ENCODE measurements around the gene URB2. TPM values are rescaled to one million over a fixed set of nuclear protein-coding genes. Genes with fewer than 3 reads are reported as not detected.

The URB2 gene
- total and polyA plus RNA-seq, 4 experiments from 2014 or later: 3.5 to 9.4 (median 7.9) TPM

DNA sequence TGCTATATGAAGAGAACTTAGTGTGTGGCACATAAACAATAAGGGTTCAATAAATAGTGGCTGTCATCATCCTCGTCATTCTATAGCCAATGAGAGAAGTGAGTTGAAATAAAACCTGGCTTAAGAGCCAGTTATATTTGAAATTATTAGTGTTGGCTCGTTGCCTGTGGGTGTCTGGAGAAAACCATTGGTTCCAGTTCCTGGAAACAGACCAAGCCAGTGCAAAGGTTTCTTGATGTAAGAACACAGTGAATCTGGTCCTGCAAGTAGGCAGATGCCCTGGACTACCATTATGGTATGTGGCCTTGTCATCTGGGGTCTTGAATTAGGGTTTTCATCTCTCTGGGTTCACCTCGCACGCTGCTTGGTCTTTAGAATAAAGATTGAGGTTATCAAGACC is 43.3 kb downstream of the URB2 start:
- no peak overlapping the region for H3K4me3 ChIP-seq (ENCODE audit: low read length in 2 of 2)
- H3K9me3 Mint-ChIP-seq: no peaks in the 10 kb centered on the region
- H3K36me3 ChIP-seq (ENCODE audit: insufficient read depth, low read length): no peaks in the 10 kb centered on the region
- DNase-seq: no peak
- H3K36me3 Mint-ChIP-seq: peaks cover 0 to 19% of the 10 kb centered on the region in 2 donors
- H3K27ac Mint-ChIP-seq: no peak overlapping the region
- intact Hi-C loops (cut with micrococcal nuclease): no loop called here
- H3K4me1 ChIP-seq (ENCODE audit: insufficient read depth, low read length): peaks cover 6% of the 10 kb centered on the region
- H3K27me3 Mint-ChIP-seq: no peaks in the 10 kb centered on the region
- H3K27me3 ChIP-seq (ENCODE audit: insufficient read depth, low read length): no peaks in the 10 kb centered on the region
- no peak overlapping the region for H3K27ac ChIP-seq (ENCODE audit: low read depth, low read length)
- no peaks in the 10 kb centered on the region for H3K9me3 ChIP-seq (ENCODE audit: control insufficient read depth in 1 of 2, low read length in 2 of 2)
- ChIA-PET CTCF (ENCODE audit: partially characterized antibody) (no interaction called here), POLR2A (ENCODE audit: partially characterized antibody) (no interaction called here)
- H3K4me3 Mint-ChIP-seq: no peak overlapping the region
- H3K4me1 Mint-ChIP-seq: peaks cover 0 to 6% (median 0%) of the 10 kb centered on the region in 4 donors

DNA sequence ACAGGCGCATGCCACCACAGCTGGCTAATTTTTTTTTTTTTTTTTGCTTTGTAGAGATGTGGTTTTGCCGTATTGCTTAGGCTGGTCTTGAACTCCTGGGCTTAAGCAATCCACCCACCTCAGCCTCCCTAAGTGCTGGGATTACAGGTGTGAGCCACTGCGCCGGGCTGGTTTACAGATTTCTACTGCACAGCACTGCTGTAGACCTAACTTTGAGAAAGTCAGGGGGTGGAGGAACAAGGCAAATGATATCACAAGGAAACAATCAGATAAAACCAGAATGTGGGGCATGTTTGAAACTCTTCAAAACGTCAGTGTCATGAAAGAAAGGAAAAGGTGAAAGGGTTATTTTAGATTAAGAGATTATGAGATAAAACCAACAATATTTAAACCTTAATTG is 45.3 kb downstream of the URB2 start:
- no peaks in the 10 kb centered on the region for H3K4me1 ChIP-seq (ENCODE audit: insufficient read depth, low read length)
- H3K36me3 ChIP-seq (ENCODE audit: insufficient read depth, low read length): no peaks in the 10 kb centered on the region
- H3K36me3 Mint-ChIP-seq: peaks cover 0 to 19% of the 10 kb centered on the region in 2 donors
- intact Hi-C loops (cut with micrococcal nuclease): no loop called here
- no peaks in the 10 kb centered on the region for H3K27me3 ChIP-seq (ENCODE audit: insufficient read depth, low read length)
- H3K4me3 Mint-ChIP-seq: no peak overlapping the region
- ChIA-PET CTCF (ENCODE audit: partially characterized antibody) (interaction anchor here (1.2 to 1.8 kb wide), 2 partner anchors 10 to 12 kb away, joined by 3 to 7 read pairs; no protein-coding TSS in a partner anchor), POLR2A (ENCODE audit: partially characterized antibody) (no interaction called here)
- H3K4me1 Mint-ChIP-seq: peaks cover 0 to 6% (median 0%) of the 10 kb centered on the region in 4 donors
- no peaks in the 10 kb centered on the region for H3K9me3 ChIP-seq (ENCODE audit: control insufficient read depth in 1 of 2, low read length in 2 of 2)
- peaks cover 0 to 2% of the 10 kb centered on the region in 2 donors for H3K27me3 Mint-ChIP-seq
- H3K27ac ChIP-seq (ENCODE audit: low read depth, low read length): no peak overlapping the region
- no peak for DNase-seq
- H3K4me3 ChIP-seq (ENCODE audit: low read length in 2 of 2): no peak overlapping the region
- no peaks in the 10 kb centered on the region for H3K9me3 Mint-ChIP-seq
- peak overlapping the region in 1 of 7 donors; percentile 8 for H3K27ac Mint-ChIP-seq

DNA sequence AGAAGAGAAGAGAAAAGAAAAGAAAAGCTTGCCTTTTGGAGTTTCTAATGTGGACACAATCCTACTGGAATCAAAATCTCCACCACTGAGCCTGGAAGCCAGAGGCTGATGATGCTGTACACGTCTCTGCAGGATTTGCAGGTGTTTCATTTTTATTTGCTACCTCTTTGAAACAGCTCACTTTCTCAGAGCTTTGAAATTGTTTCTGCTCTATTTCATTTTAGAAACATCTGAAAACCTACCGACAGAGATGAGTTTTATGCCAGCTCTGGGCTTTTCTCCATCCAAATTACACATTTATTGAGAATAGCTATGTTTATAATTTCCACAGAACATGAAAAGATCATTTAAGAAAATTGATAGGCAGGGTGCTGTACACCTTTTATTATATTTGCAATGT is 46.2 kb downstream of the URB2 start:
- peaks cover 0 to 6% (median 0%) of the 10 kb centered on the region in 4 donors for H3K4me1 Mint-ChIP-seq
- H3K9me3 Mint-ChIP-seq: no peaks in the 10 kb centered on the region
- Histone ChIP-seq H3K4me3 (ENCODE audit: low read length in 2 of 2) (no peak overlapping the region), H3K9me3 (ENCODE audit: control insufficient read depth in 1 of 2, low read length in 2 of 2) (no peaks in the 10 kb centered on the region), H3K27me3 (ENCODE audit: insufficient read depth, low read length) (no peaks in the 10 kb centered on the region), H3K27ac (ENCODE audit: low read depth, low read length) (no peak overlapping the region), H3K36me3 (ENCODE audit: insufficient read depth, low read length) (no peaks in the 10 kb centered on the region), H3K4me1 (ENCODE audit: insufficient read depth, low read length) (no peaks in the 10 kb centered on the region)
- H3K27me3 Mint-ChIP-seq: peaks cover 0 to 2% of the 10 kb centered on the region in 2 donors
- intact Hi-C loops (cut with micrococcal nuclease): no loop called here
- no peak for DNase-seq
- ChIA-PET CTCF (ENCODE audit: partially characterized antibody) (interaction anchor here (1.2 to 2.0 kb wide), 3 partner anchors 11 to 15 kb away, joined by 3 to 10 read pairs (median 3); no protein-coding TSS in a partner anchor), POLR2A (ENCODE audit: partially characterized antibody) (no interaction called here)
- H3K27ac Mint-ChIP-seq: no peak overlapping the region
- peaks cover 0 to 19% of the 10 kb centered on the region in 2 donors for H3K36me3 Mint-ChIP-seq
- H3K4me3 Mint-ChIP-seq: no peak overlapping the region

DNA sequence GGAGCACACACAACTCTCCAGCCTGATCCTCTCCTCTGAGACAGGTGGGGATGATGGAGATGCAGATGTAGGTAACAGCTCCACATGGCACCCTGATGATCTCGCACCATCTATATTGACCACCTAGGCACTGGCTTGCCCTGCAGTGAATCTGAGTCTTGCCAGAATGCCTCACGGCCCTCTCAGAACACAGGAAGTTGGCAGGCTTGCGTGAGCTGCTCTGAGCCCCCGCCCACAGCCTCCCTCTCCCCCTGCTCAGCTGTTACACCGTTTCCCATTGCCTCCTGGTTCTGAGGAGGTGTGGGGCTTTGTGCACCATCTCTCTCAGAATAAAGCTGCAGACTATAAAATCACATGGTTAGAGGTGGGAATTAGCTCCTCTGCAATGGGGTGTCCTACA is 48.0 kb downstream of the URB2 start:
- CTCF ChIA-PET (ENCODE audit: partially characterized antibody): no interaction called here
- H3K36me3 Mint-ChIP-seq: peaks cover 0 to 8% of the 10 kb centered on the region in 2 donors

DNA sequence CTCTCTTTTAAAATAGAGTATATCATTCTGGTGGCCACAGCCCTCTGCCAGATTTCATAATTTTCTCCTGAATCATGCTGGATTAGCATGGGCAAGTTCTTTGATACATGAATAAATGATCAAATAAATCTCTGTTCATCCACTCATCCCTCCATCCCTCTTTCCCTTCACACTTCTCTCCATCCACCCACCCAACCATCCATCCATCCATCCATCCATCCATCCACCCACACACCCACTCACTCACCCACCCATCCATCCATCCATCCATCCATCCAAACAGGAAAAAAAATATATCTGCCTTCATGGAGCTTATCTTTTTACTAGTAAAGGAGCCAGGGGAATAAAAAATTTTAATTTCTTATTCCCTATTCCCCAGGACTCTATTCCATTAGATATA is 49.3 kb downstream of the URB2 start:
- DNase-seq: no peak
- intact Hi-C loops (cut with micrococcal nuclease): no loop called here
- Histone ChIP-seq H3K4me1 (ENCODE audit: insufficient read depth, low read length) (no peaks in the 10 kb centered on the region), H3K4me3 (ENCODE audit: low read length in 2 of 2) (no peak overlapping the region), H3K27ac (ENCODE audit: low read depth, low read length) (no peak overlapping the region), H3K9me3 (ENCODE audit: control insufficient read depth in 1 of 2, low read length in 2 of 2) (no peaks in the 10 kb centered on the region), H3K27me3 (ENCODE audit: insufficient read depth, low read length) (no peaks in the 10 kb centered on the region), H3K36me3 (ENCODE audit: insufficient read depth, low read length) (no peaks in the 10 kb centered on the region)
- H3K4me3 Mint-ChIP-seq: no peak overlapping the region
- POLR2A ChIA-PET (ENCODE audit: partially characterized antibody): no interaction called here
- H3K27me3 Mint-ChIP-seq: peaks cover 0 to 2% of the 10 kb centered on the region in 2 donors
- peaks cover 0 to 6% (median 0%) of the 10 kb centered on the region in 4 donors for H3K4me1 Mint-ChIP-seq
- CTCF ChIA-PET (ENCODE audit: partially characterized antibody): interaction anchor here (1.4 kb wide), 1 partner anchor 14 kb away, joined by 4 read pairs; no protein-coding TSS in a partner anchor
- no peaks in the 10 kb centered on the region for H3K9me3 Mint-ChIP-seq
- peaks cover 0 to 5% of the 10 kb centered on the region in 2 donors for H3K36me3 Mint-ChIP-seq
- H3K27ac Mint-ChIP-seq: no peak overlapping the region

More for the DNA sequence above, 48.0 kb downstream of the URB2 start:
- no peaks in the 10 kb centered on the region for H3K9me3 Mint-ChIP-seq
- H3K27me3 Mint-ChIP-seq: peaks cover 0 to 2% of the 10 kb centered on the region in 2 donors
- Histone ChIP-seq H3K27ac (ENCODE audit: low read depth, low read length) (no peak overlapping the region), H3K4me1 (ENCODE audit: insufficient read depth, low read length) (no peaks in the 10 kb centered on the region), H3K4me3 (ENCODE audit: low read length in 2 of 2) (no peak overlapping the region), H3K27me3 (ENCODE audit: insufficient read depth, low read length) (no peaks in the 10 kb centered on the region), H3K9me3 (ENCODE audit: control insufficient read depth in 1 of 2, low read length in 2 of 2) (no peaks in the 10 kb centered on the region), H3K36me3 (ENCODE audit: insufficient read depth, low read length) (no peaks in the 10 kb centered on the region)
- peaks cover 0 to 6% (median 0%) of the 10 kb centered on the region in 4 donors for H3K4me1 Mint-ChIP-seq
- POLR2A ChIA-PET (ENCODE audit: partially characterized antibody): no interaction called here
- no peak overlapping the region for H3K4me3 Mint-ChIP-seq
- H3K27ac Mint-ChIP-seq: no peak overlapping the region
- intact Hi-C loops (cut with micrococcal nuclease): no loop called here
- DNase-seq: no peak

DNA sequence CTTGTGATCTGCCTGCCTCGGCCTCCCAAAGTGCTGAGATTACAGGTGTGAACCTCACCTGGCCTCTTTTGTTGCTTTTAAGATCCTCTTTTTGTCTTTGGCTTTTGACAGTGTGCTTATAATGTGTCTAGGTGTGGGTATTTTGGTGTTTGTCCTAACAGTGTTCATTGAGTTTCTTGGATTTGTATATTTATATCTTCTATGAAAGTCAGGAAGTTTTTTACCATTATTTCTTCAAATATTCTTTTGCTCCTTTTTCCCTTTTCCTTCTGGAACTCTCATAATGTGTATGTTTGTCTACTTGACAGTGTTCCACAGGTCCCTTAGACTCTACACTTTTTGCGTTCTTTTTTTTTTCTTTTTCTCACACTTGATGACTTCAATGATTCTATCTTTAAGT is 59.1 kb downstream of the URB2 start:
- no peak overlapping the region for H3K4me3 Mint-ChIP-seq
- peaks cover 4 to 19% of the 10 kb centered on the region in 2 donors for H3K27me3 Mint-ChIP-seq
- H3K36me3 Mint-ChIP-seq: peaks cover 4 to 13% of the 10 kb centered on the region in 2 donors
- ChIA-PET POLR2A (ENCODE audit: partially characterized antibody) (no interaction called here), CTCF (ENCODE audit: partially characterized antibody) (no interaction called here)
- H3K9me3 Mint-ChIP-seq: peaks cover 2 to 31% (median 18%) of the 10 kb centered on the region in 8 donors
- H3K36me3 ChIP-seq (ENCODE audit: insufficient read depth, low read length): no peaks in the 10 kb centered on the region
- intact Hi-C loops (cut with micrococcal nuclease): no loop called here
- no peaks in the 10 kb centered on the region for H3K4me1 ChIP-seq (ENCODE audit: insufficient read depth, low read length)
- no peaks in the 10 kb centered on the region for H3K4me1 Mint-ChIP-seq
- DNase-seq: no peak
- no peak overlapping the region for H3K4me3 ChIP-seq (ENCODE audit: low read length in 2 of 2)
- no peaks in the 10 kb centered on the region for H3K9me3 ChIP-seq (ENCODE audit: control insufficient read depth in 1 of 2, low read length in 2 of 2)
- no peak overlapping the region for H3K27ac Mint-ChIP-seq
- no peak overlapping the region for H3K27ac ChIP-seq (ENCODE audit: low read depth, low read length)
- H3K27me3 ChIP-seq (ENCODE audit: insufficient read depth, low read length): no peaks in the 10 kb centered on the region

DNA sequence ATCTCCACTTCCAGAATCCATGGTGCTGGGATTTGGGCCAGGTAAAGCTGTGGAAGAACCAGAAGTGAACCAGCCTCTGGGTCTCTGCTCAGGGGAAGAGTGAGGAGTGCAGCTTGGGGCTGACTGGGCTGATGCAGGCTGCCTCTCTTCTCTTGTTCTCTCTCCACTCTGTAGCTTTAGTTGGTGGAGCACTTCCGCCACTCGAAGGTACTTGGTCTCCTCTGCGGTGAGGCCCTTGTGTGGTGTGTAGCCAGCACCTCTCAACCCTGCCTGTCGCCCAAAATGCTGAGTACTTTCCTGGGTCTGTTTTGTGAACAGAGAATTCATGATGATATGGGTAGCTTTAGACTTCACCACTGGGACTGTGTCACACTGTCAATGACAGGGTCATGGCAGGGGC is 63.2 kb downstream of the URB2 start:
- H3K36me3 Mint-ChIP-seq: peaks cover 4 to 13% of the 10 kb centered on the region in 2 donors
- H3K4me3 ChIP-seq (ENCODE audit: low read length in 2 of 2): no peak overlapping the region
- no peaks in the 10 kb centered on the region for H3K36me3 ChIP-seq (ENCODE audit: insufficient read depth, low read length)
- H3K4me1 Mint-ChIP-seq: peaks cover 1 to 6% (median 4%) of the 10 kb centered on the region in 4 donors
- intact Hi-C loops (cut with micrococcal nuclease): no loop called here
- H3K27ac Mint-ChIP-seq: no peak overlapping the region
- no peaks in the 10 kb centered on the region for H3K9me3 ChIP-seq (ENCODE audit: control insufficient read depth in 1 of 2, low read length in 2 of 2)
- H3K9me3 Mint-ChIP-seq: peaks cover 2 to 21% (median 15%) of the 10 kb centered on the region in 8 donors
- H3K4me3 Mint-ChIP-seq: no peak overlapping the region
- no peaks in the 10 kb centered on the region for H3K27me3 ChIP-seq (ENCODE audit: insufficient read depth, low read length)
- no peak for DNase-seq
- ChIA-PET CTCF (ENCODE audit: partially characterized antibody) (no interaction called here), POLR2A (ENCODE audit: partially characterized antibody) (no interaction called here)
- no peaks in the 10 kb centered on the region for H3K4me1 ChIP-seq (ENCODE audit: insufficient read depth, low read length)
- H3K27me3 Mint-ChIP-seq: peaks cover 1 to 21% of the 10 kb centered on the region in 2 donors
- no peak overlapping the region for H3K27ac ChIP-seq (ENCODE audit: low read depth, low read length)
